ENCODE results near the gene PGAM1. TPM values are rescaled to one million over a fixed set of nuclear protein-coding genes. Genes with fewer than 3 reads are reported as not detected.

Gene PGAM1
- total and polyA plus RNA-seq, 2 experiments from 2014 or later: 879 to 1,144 TPM

DNA sequence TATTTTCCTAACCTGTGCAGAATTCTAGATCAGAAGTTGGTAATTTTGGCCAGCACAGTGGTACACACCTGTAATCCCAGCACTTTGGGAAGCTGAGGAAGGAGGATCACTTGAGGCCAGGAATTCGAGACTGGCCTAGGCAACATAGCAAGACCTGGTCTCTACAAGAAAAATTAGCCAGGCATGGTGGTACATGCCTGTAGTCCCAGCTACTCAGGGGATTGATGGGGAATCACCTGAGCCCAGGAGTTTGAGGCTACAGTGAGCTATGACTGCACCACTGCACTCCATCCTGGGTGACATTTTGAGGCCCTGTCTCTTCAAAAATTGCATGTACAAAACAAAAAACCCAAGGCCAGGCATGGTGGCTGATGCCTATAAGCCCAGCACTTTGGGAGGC is 8.6 kb downstream of the PGAM1 start:
- Histone ChIP-seq H3K9me2 (ENCODE audit: insufficient read depth) (no peaks in the 10 kb centered on the region), H3K9me3 (ENCODE audit: low read depth) (no peaks in the 10 kb centered on the region), H3K36me3 (ENCODE audit: low read depth) (peaks cover 40% of the 10 kb centered on the region), H3K27me3 (replicated peaks; ENCODE audit: insufficient read depth) (no peaks in the 10 kb centered on the region), H3K27ac (no peak overlapping the region; the same call in 1 of the 2 replicates), H3F3A (ENCODE audit: insufficient read depth) (peaks cover 48% of the 10 kb centered on the region), H3K4me1 (ENCODE audit: insufficient read depth) (peaks cover 6% of the 10 kb centered on the region; the same call in 1 of the 2 replicates), H2AFZ (no peak overlapping the region), H3K4me2 (ENCODE audit: unreplicated experiment) (no peak overlapping the region), H4K20me1 (ENCODE audit: insufficient read depth) (no peaks in the 10 kb centered on the region; the same call in 1 of the 2 replicates), H3K4me3 (no peak overlapping the region), H3K9ac (no peak overlapping the region), H3K79me2 (ENCODE audit: insufficient read depth) (peaks cover 26% of the 10 kb centered on the region)
- in situ Hi-C loops (cut with MboI): no loop called here
- no peak for DNase-seq
- 90 to 92% methylated on average over 1 of the region's 1 CpG for WGBS, 2 experiments (ENCODE audit: low coverage in 1 of 2, low lambda C conversion rate in 2 of 2, missing lambda C conversion rate in 2 of 2)
- TF ChIP-seq EZH2phosphoT487 (IDR thresholded peaks at IDR 0.05; ENCODE audit: insufficient read depth, low read depth) (no peak), EZH2 (IDR thresholded peaks at IDR 0.05; ENCODE audit: insufficient read depth, poor library complexity, severe bottlenecking) (no peak)

DNA sequence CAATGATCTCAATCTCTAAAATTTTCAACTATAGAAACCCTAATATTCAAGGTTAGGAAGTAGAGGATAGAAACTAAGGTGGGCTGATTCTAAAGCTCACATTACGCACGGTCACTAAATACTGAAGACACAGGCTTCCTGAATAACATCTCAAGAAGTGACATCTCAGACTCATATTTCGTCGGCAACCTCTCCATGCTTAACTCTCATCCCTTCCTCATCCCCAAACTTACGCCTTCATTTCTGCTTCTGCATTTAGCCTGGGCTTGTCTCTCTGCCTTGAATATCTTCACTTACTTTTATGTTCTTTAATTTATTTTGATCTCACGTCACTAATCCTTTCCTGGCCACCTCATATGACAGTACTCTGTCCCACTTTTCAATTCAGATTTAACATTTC is 9.2 kb downstream of the PGAM1 start:
- Histone ChIP-seq H3K36me3 (ENCODE audit: low read depth) (peaks cover 33% of the 10 kb centered on the region), H3K4me1 (ENCODE audit: insufficient read depth) (no peaks in the 10 kb centered on the region)

DNA sequence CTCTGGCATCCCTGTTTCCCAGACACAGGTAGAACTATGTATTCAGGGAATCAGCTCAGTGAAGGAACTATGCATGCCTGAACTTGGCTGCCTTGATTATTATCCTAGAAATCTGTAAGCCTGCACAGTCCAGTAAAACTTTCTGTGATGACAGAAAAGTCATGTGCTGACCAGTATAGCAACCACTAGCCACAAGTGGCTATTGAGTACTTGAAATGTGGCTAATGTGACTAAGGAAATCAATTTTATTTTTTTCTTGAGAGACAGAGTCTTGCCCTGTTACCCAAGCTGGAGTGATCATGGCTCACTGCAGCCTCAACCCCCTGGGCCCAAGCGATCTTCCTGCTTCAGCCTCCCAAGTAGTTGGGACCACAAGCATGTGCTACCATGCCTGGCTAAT is 16.3 kb downstream of the PGAM1 start:
- no peak for TF ChIP-seq EZH2 (IDR thresholded peaks at IDR 0.05; ENCODE audit: insufficient read depth, poor library complexity, severe bottlenecking)
- no peak for TF ChIP-seq EZH2phosphoT487 (IDR thresholded peaks at IDR 0.05; ENCODE audit: insufficient read depth, low read depth)
- Histone ChIP-seq H3K79me2 (ENCODE audit: insufficient read depth) (peaks cover 46% of the 10 kb centered on the region), H3K9ac (no peak overlapping the region), H3K9me3 (ENCODE audit: low read depth) (no peaks in the 10 kb centered on the region), H3K4me1 (ENCODE audit: insufficient read depth) (peaks cover 14% of the 10 kb centered on the region), H3K4me2 (ENCODE audit: unreplicated experiment) (no peak overlapping the region), H4K20me1 (ENCODE audit: insufficient read depth) (no peaks in the 10 kb centered on the region), H3K27ac (no peak overlapping the region), H3K36me3 (ENCODE audit: low read depth) (peaks cover 6% of the 10 kb centered on the region; the same call in 1 of the 2 replicates), H2AFZ (no peak overlapping the region), H3K9me2 (ENCODE audit: insufficient read depth) (no peaks in the 10 kb centered on the region), H3F3A (ENCODE audit: insufficient read depth) (no peaks in the 10 kb centered on the region), H3K4me3 (no peak overlapping the region), H3K27me3 (replicated peaks; ENCODE audit: insufficient read depth) (no peaks in the 10 kb centered on the region)
- DNase-seq: no peak
- WGBS, 2 experiments (ENCODE audit: low coverage in 1 of 2, low lambda C conversion rate in 2 of 2, missing lambda C conversion rate in 2 of 2): 56 to 60% methylated on average over 1 of the region's 1 CpG
- in situ Hi-C loops (cut with MboI): no loop called here

More for the DNA sequence above, 9.2 kb downstream of the PGAM1 start:
- Histone ChIP-seq H2AFZ (no peak overlapping the region), H3K9ac (no peak overlapping the region), H3K9me2 (ENCODE audit: insufficient read depth) (no peaks in the 10 kb centered on the region), H3K4me2 (ENCODE audit: unreplicated experiment) (no peak overlapping the region), H3K27me3 (replicated peaks; ENCODE audit: insufficient read depth) (no peaks in the 10 kb centered on the region), H3K27ac (no peak overlapping the region), H4K20me1 (ENCODE audit: insufficient read depth) (no peaks in the 10 kb centered on the region), H3K4me3 (no peak overlapping the region), H3K9me3 (ENCODE audit: low read depth) (no peaks in the 10 kb centered on the region), H3K79me2 (ENCODE audit: insufficient read depth) (peaks cover 19% of the 10 kb centered on the region), H3F3A (ENCODE audit: insufficient read depth) (peaks cover 42% of the 10 kb centered on the region)
- WGBS, 2 experiments (ENCODE audit: low coverage in 1 of 2, low lambda C conversion rate in 2 of 2, missing lambda C conversion rate in 2 of 2): 84 to 85% methylated on average over 6 of the region's 6 CpGs
- in situ Hi-C loops (cut with MboI): no loop called here
- DNase-seq: no peak
- TF ChIP-seq EZH2phosphoT487 (IDR thresholded peaks at IDR 0.05; ENCODE audit: insufficient read depth, low read depth): no peak
- no peak for TF ChIP-seq EZH2 (IDR thresholded peaks at IDR 0.05; ENCODE audit: insufficient read depth, poor library complexity, severe bottlenecking)

- Histone ChIP-seq H3F3A (ENCODE audit: insufficient read depth) (peaks cover 4% of the 10 kb centered on the region; the same call in 1 of the 2 replicates), H2AFZ (no peak overlapping the region), H3K9ac (peak overlapping the region; percentile 87; the same call in 1 of the 2 replicates), H3K9me3 (ENCODE audit: low read depth) (no peaks in the 10 kb centered on the region), H3K79me2 (ENCODE audit: insufficient read depth) (peaks cover 65% of the 10 kb centered on the region), H3K9me2 (ENCODE audit: insufficient read depth) (no peaks in the 10 kb centered on the region), H3K27me3 (replicated peaks; ENCODE audit: insufficient read depth) (no peaks in the 10 kb centered on the region), H4K20me1 (ENCODE audit: insufficient read depth) (no peaks in the 10 kb centered on the region), H3K4me1 (ENCODE audit: insufficient read depth) (peaks cover 25% of the 10 kb centered on the region), H3K36me3 (ENCODE audit: low read depth) (peaks cover 3% of the 10 kb centered on the region; the same call in 1 of the 2 replicates), H3K27ac (no peak overlapping the region), H3K4me2 (ENCODE audit: unreplicated experiment) (no peak overlapping the region), H3K4me3 (peak overlapping the region; percentile 85; the same call in 1 of the 2 replicates)
- in situ Hi-C loops (cut with MboI): no loop called here
- no peak for DNase-seq
- 96% methylated on average over 1 of the region's 1 CpG for WGBS, 2 experiments (ENCODE audit: low coverage in 1 of 2, low lambda C conversion rate in 2 of 2, missing lambda C conversion rate in 2 of 2)
- TF ChIP-seq EZH2 (IDR thresholded peaks at IDR 0.05; ENCODE audit: insufficient read depth, poor library complexity, severe bottlenecking) (no peak), EZH2phosphoT487 (IDR thresholded peaks at IDR 0.05; ENCODE audit: insufficient read depth, low read depth) (no peak)
Measured at GRCh38 chr10:97444212-97444611, 18.2 kb downstream of the PGAM1 start.

Measured in GM23248 (cell line).